BJ (cell line): ENCODE data around the gene PEX14. TPM values are rescaled to one million over a fixed set of nuclear protein-coding genes. Genes with fewer than 3 reads are reported as not detected.

ENCODE experiments used
- CTCF ChIA-PET: fragments of 350-600 bp; formaldehyde crosslinking; extraction: SDS; loops from one replicate; lab custom pipeline; 2021; ENCODE audit warnings: antibody characterized with exemption, inconsistent platforms; lab: Yijun Ruan, JAX
- POLR2A ChIA-PET: fragments of 300-600 bp; sonication (Branson Sonifier 250); formaldehyde crosslinking; extraction: SDS; loops from one replicate; lab custom pipeline; 2021; ENCODE audit warnings: antibody characterized with exemption; lab: Charles Lee
- DNase-seq: peaks from one replicate; pipeline ENCODE4 v3.0.0-alpha.2; 2011; ENCODE audit warnings: low read depth
- H3K27me3 ChIP-seq: 2 replicates; pipeline ENCODE4 v1.6.0; 2011; ENCODE audit warnings: low read length; ENCODE audit not compliant: control insufficient read depth, insufficient read depth
- H3K36me3 ChIP-seq: 2 replicates; pipeline ENCODE4 v1.5.1; 2011; ENCODE audit warnings: low read length; ENCODE audit not compliant: control insufficient read depth, insufficient read depth
- H3K4me3 ChIP-seq: 2 replicates; pipeline ENCODE4 v1.5.1; 2011; ENCODE audit warnings: low read depth, mild to moderate bottlenecking, control low read depth, low read length
- polyA plus RNA-seq: library from polyadenylated mRNA; depleted of rRNA; stranded (reverse); fragments of >200 nt; gene quantifications from 2 replicates; pipeline ENCODE4 v1.2.3, GENCODE V29; 2011
- TF ChIP-seq, protein P1 (sequence below): IDR thresholded peaks from 2 replicates; pipeline ENCODE4 v1.5.1; 2011; ENCODE audit warnings: low read depth, mild to moderate bottlenecking, control low read depth, inconsistent platforms, low read length, moderate library complexity; ENCODE audit not compliant: insufficient read depth

Gene PEX14
- polyA plus RNA-seq, 1 experiment = 10.1 TPM

DNA sequence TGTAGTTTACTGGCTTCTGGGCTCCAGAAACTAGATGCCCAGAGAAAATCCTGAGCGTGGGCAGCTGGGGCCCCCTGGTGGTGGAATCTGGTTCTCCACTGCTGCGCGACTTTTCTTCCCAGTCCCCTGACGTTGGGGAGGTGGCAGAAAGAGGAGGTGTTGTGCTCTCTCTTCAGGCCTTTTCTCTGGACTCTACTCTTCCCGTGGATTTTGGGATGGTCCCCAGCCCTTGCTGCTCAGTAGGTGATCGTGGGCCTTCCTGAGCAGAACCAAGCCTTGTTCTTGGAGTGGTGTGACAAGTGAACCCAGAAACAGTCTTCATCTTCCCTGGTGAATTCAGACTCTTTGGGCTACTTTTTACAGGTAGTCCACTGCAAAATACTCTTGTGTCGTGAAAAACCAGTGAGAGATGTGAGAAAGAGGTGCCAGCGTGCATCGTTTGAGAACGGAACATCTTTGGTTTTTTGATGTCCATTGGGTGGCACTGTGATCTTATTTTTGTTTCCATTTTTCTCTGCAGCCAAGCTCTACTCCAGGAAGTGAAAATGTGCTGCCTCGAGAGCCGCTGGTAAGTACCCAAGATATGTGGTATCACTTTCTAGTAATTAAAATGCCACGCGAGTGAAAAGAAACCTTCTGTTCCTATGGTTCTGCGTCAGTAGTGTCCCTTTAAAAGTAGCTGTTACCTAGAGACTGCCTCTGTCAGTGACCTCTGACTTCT, 20.2 kb downstream of the PEX14 start:
- no peaks in the 10 kb centered on the region for H3K27me3 ChIP-seq
- H3K36me3 ChIP-seq = peaks cover 2% of the 10 kb centered on the region; the same call in 1 of the 2 replicates
- POLR2A ChIA-PET = no interaction called here
- TF ChIP-seq, protein P1, sequence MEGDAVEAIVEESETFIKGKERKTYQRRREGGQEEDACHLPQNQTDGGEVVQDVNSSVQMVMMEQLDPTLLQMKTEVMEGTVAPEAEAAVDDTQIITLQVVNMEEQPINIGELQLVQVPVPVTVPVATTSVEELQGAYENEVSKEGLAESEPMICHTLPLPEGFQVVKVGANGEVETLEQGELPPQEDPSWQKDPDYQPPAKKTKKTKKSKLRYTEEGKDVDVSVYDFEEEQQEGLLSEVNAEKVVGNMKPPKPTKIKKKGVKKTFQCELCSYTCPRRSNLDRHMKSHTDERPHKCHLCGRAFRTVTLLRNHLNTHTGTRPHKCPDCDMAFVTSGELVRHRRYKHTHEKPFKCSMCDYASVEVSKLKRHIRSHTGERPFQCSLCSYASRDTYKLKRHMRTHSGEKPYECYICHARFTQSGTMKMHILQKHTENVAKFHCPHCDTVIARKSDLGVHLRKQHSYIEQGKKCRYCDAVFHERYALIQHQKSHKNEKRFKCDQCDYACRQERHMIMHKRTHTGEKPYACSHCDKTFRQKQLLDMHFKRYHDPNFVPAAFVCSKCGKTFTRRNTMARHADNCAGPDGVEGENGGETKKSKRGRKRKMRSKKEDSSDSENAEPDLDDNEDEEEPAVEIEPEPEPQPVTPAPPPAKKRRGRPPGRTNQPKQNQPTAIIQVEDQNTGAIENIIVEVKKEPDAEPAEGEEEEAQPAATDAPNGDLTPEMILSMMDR = peak; percentile 95
- CTCF ChIA-PET = interaction anchor here (0.5 to 12.7 kb wide), 49 partner anchors 9 to 483 kb away, joined by 3 to 180 read pairs (median 4); partner anchors contain the start of genes CENPS, CORT, DFFA and PEX14
- DNase-seq = no peak
- H3K4me3 ChIP-seq = peak overlapping the region; percentile 33

DNA sequence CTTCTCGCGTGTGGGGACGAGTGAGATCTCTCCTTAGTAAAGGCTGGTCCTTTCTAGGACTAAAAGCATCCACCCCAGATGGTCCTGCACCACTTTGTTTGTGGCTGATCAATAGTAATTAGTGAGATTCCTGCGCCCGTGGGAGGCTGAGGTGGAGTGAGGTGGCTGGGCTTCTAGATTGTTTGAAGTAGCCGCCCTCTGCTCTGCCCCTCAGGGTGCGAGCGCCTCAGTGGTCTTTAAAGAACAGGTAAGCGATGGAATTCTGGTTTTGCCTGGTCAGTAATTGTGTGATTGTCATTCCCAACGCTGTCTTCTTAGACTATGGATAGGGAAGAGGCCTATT, 20.7 kb downstream of the PEX14 start:
- CTCF ChIA-PET = interaction anchor here (0.6 to 12.7 kb wide), 29 partner anchors 10 to 476 kb away, joined by 3 to 180 read pairs (median 5); partner anchors contain the start of genes CENPS, DFFA and PEX14
- TF ChIP-seq, protein P1 = no peak
- DNase-seq = no peak
- Histone ChIP-seq H3K4me3 (no peak overlapping the region), H3K27me3 (no peaks in the 10 kb centered on the region), H3K36me3 (peaks cover 2% of the 10 kb centered on the region; the same call in 1 of the 2 replicates)
- POLR2A ChIA-PET = no interaction called here

DNA sequence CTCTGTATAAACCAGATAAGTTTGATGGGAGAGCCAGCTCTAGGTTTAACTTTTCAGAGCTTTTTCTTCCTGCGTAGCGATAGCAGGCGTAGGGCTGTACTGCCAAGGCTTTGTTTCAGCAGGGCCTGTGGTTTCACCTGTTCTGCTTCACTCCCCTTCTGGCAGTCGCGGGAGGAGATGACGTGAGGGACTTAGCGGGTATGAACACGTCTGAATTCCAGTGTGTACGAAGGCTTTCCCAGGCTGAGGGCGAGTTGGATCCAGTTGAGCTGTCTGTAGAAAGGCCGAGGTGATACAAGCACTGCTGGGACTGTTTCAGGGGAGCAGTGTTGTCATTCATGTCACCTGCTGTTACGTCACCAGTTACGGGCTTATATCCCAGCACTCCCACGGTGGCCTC, 21.2 kb downstream of the PEX14 start:
- no peak overlapping the region for H3K4me3 ChIP-seq
- H3K36me3 ChIP-seq = peaks cover 2% of the 10 kb centered on the region; the same call in 1 of the 2 replicates
- TF ChIP-seq, protein P1 = no peak
- no peak for DNase-seq
- no peaks in the 10 kb centered on the region for H3K27me3 ChIP-seq
- ChIA-PET POLR2A (no interaction called here), CTCF (interaction anchor here (1.1 to 12.7 kb wide), 5 partner anchors 11 to 370 kb away, joined by 3 to 180 read pairs (median 33); partner anchors contain the start of genes CENPS and DFFA)

DNA sequence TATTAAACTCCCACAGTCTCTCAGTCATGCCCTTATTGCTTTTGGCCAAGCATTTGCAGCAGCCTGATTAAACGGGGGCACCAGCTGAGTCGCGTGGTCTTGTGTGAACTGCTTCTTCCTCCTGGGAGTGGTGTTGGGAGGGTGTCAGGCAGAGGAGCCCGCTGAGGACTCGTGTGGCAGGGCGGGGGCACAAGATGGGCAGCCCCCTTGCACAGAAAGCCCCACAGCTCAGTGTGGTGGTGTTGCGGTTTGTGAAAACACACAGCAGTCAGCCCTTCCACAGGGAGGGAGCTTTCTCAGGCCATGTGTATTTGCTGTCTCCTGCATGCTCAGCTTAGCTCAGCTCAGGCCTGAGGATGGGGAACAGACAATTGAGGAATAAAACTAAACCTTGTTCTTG, 22.4 kb downstream of the PEX14 start:
- POLR2A ChIA-PET = no interaction called here
- CTCF ChIA-PET = interaction anchor here (1.1 to 12.7 kb wide), 4 partner anchors 10 to 369 kb away, joined by 3 to 180 read pairs (median 42); partner anchors contain the start of gene CENPS
- TF ChIP-seq, protein P1 = no peak
- Histone ChIP-seq H3K27me3 (no peaks in the 10 kb centered on the region), H3K4me3 (no peak overlapping the region), H3K36me3 (peaks cover 2% of the 10 kb centered on the region; the same call in 1 of the 2 replicates)
- DNase-seq = no peak

DNA sequence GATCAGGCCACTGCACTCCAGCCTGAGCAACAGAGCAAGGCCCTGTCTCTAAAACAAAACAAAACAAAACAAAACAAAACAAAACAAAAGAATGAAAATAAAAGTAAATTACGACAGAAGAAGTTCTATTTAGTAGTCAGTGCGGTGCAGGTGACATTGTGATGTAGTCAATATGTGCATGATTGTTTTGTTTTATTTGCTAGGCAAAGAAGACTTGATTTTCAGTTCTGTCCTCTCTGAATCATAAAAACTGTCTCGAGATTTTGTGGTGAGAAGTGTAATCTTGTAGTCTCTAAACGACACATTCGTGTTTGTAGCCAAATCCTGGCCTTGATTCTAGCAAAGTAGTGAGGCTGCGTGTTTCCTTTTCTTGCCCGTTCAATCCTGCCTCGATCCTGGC, 23.5 kb downstream of the PEX14 start:
- Histone ChIP-seq H3K4me3 (no peak overlapping the region), H3K36me3 (peaks cover 2% of the 10 kb centered on the region; the same call in 1 of the 2 replicates), H3K27me3 (no peaks in the 10 kb centered on the region)
- CTCF ChIA-PET = interaction anchor here (1.1 to 12.7 kb wide), 4 partner anchors 9 to 368 kb away, joined by 3 to 180 read pairs (median 42); partner anchors contain the start of gene CENPS
- POLR2A ChIA-PET = no interaction called here
- DNase-seq = no peak
- TF ChIP-seq, protein P1 = no peak
